Esophagus (tissue), 2 donors: Measurements from ENCODE around the gene PLEKHG2. TPM values are rescaled to one million over a fixed set of nuclear protein-coding genes. Genes with fewer than 3 reads are reported as not detected.

ENCODE experiments used
- H3K27ac ChIP-seq, 2 donors: one replicate each; pipeline ENCODE4 v1.5.1; 2013; ENCODE audit warnings: low read depth in 2 of 2, mild to moderate bottlenecking in 2 of 2, inconsistent platforms in 1 of 2, low read length in 1 of 2, moderate library complexity in 1 of 2
- H3K27me3 ChIP-seq, 2 donors: one replicate each; pipeline ENCODE4 v1.6.1; 2013; ENCODE audit warnings: low read length in 2 of 2, control low read depth in 1 of 2, mild to moderate bottlenecking in 1 of 2; ENCODE audit not compliant: insufficient read depth in 2 of 2, control insufficient read depth in 1 of 2
- H3K36me3 ChIP-seq, 2 donors: one replicate each; pipeline ENCODE4 v1.6.1; 2013; ENCODE audit warnings: low read length in 1 of 2; ENCODE audit not compliant: control insufficient read depth in 2 of 2, insufficient read depth in 2 of 2
- H3K4me1 ChIP-seq, 2 donors: one replicate each; pipeline ENCODE4 v1.6.1; 2013; ENCODE audit warnings: low read length in 1 of 2; ENCODE audit not compliant: control insufficient read depth in 2 of 2, insufficient read depth in 2 of 2
- H3K4me3 ChIP-seq, 2 donors: one replicate each; pipeline ENCODE4 v1.5.1; 2013; ENCODE audit warnings: low read length in 2 of 2, mild to moderate bottlenecking in 2 of 2, low read depth in 1 of 2, moderate library complexity in 1 of 2
- H3K9me3 ChIP-seq, 2 donors: one replicate each; pipeline ENCODE4 v1.6.1; 2013; ENCODE audit warnings: mild to moderate bottlenecking in 2 of 2, low read depth in 1 of 2, low read length in 1 of 2, moderate library complexity in 1 of 2; ENCODE audit not compliant: control insufficient read depth in 2 of 2, insufficient read depth in 1 of 2
- WGBS, 2 donors: extraction: QIAGEN DNeasy Blood & Tissue Kit; methylation state at CpG; one replicate each; pipeline ENCODE4 v1.1.7; 2013; 5-methylcytosine and 5-hydroxymethylcytosine counted together
- polyA plus RNA-seq, 2 donors: library from polyadenylated mRNA; stranded (reverse); fragments of 200-250 nt; gene quantifications; one replicate each; pipeline ENCODE4 v1.2.3, GENCODE V29; 2013
- donor health status: healthy with polysubstance abuse.
- donor health status: Bipolar disorder and iron deficiency.

PLEKHG2 gene
- polyA plus RNA-seq, 2 donors: 3.8 to 9.2 TPM

- H3K4me3 ChIP-seq: no peak overlapping the region
- no peaks in the 10 kb centered on the region for H3K9me3 ChIP-seq
- H3K36me3 ChIP-seq: peaks cover 0 to 4% of the 10 kb centered on the region in 2 donors
- WGBS, 2 donors: 94 to 95% methylated on average over 4 of the region's 4 CpGs
- H3K4me1 ChIP-seq: peaks cover 5 to 29% of the 10 kb centered on the region in 2 donors
- H3K27ac ChIP-seq: peak overlapping the region in 1 of 2 donors; percentile 78
- H3K27me3 ChIP-seq: no peaks in the 10 kb centered on the region
These were observed 12.8 kb upstream of the PLEKHG2 start for GRCh38 chr19:39399668-39400050.

DNA sequence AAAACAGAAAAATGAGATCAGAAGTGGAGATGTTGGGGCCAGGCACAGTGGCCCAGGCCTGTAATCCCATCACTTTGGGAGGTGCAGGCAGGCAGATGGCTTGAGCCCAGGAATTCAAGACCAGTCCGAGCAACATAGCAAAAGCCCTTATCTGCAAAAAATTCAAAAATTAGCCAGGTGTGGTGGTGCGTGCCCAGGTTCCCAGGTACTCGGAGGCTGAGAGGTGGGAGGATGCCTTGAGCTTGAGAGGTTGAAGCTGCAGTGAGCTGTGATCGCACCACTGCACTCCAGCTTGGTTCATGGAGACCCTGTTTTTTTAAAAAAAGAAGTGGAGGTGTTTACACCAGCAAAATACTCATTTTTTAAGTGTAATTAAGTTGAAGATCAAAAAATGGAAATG, 12.4 kb upstream of the PLEKHG2 start:
- H3K27me3 ChIP-seq: no peaks in the 10 kb centered on the region
- H3K27ac ChIP-seq: peak overlapping the region in 1 of 2 donors; percentile 78
- H3K4me3 ChIP-seq: no peak overlapping the region
- no peaks in the 10 kb centered on the region for H3K9me3 ChIP-seq
- 83 to 84% methylated on average over 4 of the region's 4 CpGs for WGBS, 2 donors
- H3K36me3 ChIP-seq: peaks cover 0 to 4% of the 10 kb centered on the region in 2 donors
- H3K4me1 ChIP-seq: peaks cover 5 to 29% of the 10 kb centered on the region in 2 donors

GRCh38 chr19:39401070-39401548, 11.4 kb upstream of the PLEKHG2 start:
- WGBS, 2 donors: 33 to 54% methylated on average over 4 of the region's 4 CpGs
- H3K9me3 ChIP-seq: no peaks in the 10 kb centered on the region
- H3K4me1 ChIP-seq: peaks cover 5 to 29% of the 10 kb centered on the region in 2 donors
- no peaks in the 10 kb centered on the region for H3K27me3 ChIP-seq
- no peak overlapping the region for H3K4me3 ChIP-seq
- peaks cover 0 to 4% of the 10 kb centered on the region in 2 donors for H3K36me3 ChIP-seq
- peak overlapping the region; percentile 97 to 100 for H3K27ac ChIP-seq

- no peaks in the 10 kb centered on the region for H3K27me3 ChIP-seq
- no peaks in the 10 kb centered on the region for H3K9me3 ChIP-seq
- H3K27ac ChIP-seq: peak overlapping the region; percentile 97 to 100
- 40 to 44% methylated on average over 25 of the region's 25 CpGs for WGBS, 2 donors
- peaks cover 0 to 4% of the 10 kb centered on the region in 2 donors for H3K36me3 ChIP-seq
- peak overlapping the region in 1 of 2 donors; percentile 47 for H3K4me3 ChIP-seq
- peaks cover 5 to 29% of the 10 kb centered on the region in 2 donors for H3K4me1 ChIP-seq
These were observed 10.7 kb upstream of the PLEKHG2 start for GRCh38 chr19:39401549-39402345.

DNA sequence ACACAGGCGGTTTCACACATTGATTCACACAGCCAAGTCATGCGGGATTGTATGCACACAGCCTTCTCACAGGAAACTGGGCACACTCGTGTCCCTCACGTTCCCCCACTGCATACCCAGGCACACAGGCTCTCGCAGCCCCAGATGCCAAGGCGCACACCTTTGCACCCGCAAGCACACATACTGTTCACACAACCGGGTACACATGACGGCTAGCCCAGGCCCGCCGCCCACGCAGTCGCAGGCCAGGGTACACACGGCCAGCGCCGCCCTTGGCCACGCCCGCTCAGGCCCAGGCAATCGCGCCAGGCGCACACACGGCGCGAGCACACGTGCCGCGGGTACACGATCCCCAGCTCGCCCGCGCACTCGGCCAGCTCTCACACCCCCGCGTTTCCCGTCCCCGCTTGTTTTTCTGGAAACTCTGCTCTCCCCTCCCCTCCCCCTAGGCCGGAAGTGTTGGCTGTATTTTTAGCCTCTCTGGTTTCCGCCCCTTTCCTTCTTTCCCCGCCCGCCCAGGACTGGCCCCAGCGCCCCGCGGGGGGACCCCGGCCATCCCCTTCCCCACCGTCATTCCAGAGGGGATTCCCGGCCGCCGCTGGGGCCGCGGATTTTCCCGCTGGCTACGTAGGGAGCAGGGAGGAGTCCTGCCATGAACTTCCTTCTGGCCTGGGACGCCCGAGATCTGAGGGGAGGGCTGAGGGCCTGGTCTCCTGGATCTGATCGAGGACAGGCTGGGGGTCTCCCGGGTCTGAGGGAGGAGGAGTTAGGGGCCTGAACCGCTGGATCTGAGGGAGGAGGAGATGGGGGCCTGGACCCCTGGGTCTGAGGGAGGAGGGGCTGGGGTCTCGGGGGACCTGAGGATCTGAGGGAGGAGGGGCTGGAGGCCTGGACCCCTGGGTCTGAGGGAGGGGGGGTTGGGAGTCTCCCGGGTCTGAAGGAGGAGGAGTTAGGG, 9.8 kb upstream of the PLEKHG2 start:
- peaks cover 5 to 26% of the 10 kb centered on the region in 2 donors for H3K4me1 ChIP-seq
- 1 to 2% methylated on average over 56 to 59 of the region's 59 CpGs for WGBS, 2 donors
- H3K27ac ChIP-seq: peak overlapping the region; percentile 97 to 100
- H3K27me3 ChIP-seq: no peaks in the 10 kb centered on the region
- H3K4me3 ChIP-seq: peak overlapping the region; percentile 43 to 47
- peaks cover under 1 to 4% of the 10 kb centered on the region in 2 donors for H3K36me3 ChIP-seq
- H3K9me3 ChIP-seq: no peaks in the 10 kb centered on the region

- Histone ChIP-seq H3K27ac (peak overlapping the region; percentile 97 to 100), H3K27me3 (no peaks in the 10 kb centered on the region), H3K36me3 (peaks cover 7 to 14% of the 10 kb centered on the region in 2 donors), H3K4me1 (peaks cover 2 to 17% of the 10 kb centered on the region in 2 donors), H3K9me3 (no peaks in the 10 kb centered on the region), H3K4me3 (peak overlapping the region; percentile 43 to 47)
- WGBS, 2 donors: 1 to 5% methylated on average over 43 of the region's 43 CpGs
These were observed 8.8 kb upstream of the PLEKHG2 start for GRCh38 chr19:39403331-39404312.

- Histone ChIP-seq H3K4me1 (peaks cover 0 to 13% of the 10 kb centered on the region in 2 donors), H3K27ac (peak overlapping the region; percentile 99 to 100), H3K9me3 (no peaks in the 10 kb centered on the region), H3K4me3 (peak overlapping the region; percentile 15 to 94), H3K27me3 (no peaks in the 10 kb centered on the region), H3K36me3 (peaks cover 7 to 11% of the 10 kb centered on the region in 2 donors)
- WGBS, 2 donors: 82 to 88% methylated on average over 17 of the region's 17 CpGs
These were observed 7.1 kb upstream of the PLEKHG2 start for GRCh38 chr19:39405261-39405957.

DNA sequence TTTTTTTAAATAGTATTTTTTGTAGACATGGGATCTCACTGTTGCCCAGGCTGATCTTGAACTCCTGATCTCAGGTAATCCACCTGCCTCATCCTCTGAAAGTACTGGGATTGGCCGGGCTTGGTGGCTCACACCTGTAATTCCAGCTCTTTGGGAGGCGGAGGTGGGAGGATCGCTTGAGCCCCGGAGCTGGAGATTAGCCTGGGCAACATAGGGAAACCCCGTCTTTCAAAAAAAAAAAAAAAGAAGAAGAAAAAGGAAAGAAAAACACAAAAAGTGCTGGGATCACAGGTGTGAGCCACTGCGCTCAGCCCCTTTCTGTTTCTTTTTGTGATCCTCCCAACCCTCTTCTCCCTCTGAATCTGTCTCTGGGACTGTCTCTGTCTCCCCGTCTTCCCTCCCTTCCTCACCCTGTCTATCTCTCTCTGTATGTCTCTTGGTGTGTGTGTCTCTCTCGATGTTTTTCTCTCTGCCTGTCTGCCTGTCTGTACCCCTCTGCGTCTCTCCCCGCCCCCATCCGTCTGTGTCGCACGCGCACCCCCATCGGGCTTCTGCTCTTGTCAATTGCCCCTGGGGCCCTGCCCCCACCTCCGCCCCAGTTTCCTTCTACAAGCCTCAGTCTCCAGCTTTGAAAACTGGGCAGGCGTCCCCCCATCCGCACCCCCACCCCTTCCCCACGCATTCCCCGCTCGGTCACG, 6.4 kb upstream of the PLEKHG2 start:
- Histone ChIP-seq H3K4me1 (peaks cover 0 to 17% of the 10 kb centered on the region in 2 donors), H3K4me3 (peak overlapping the region; percentile 52 to 94), H3K27me3 (no peaks in the 10 kb centered on the region), H3K9me3 (no peaks in the 10 kb centered on the region), H3K36me3 (peaks cover 7 to 11% of the 10 kb centered on the region in 2 donors), H3K27ac (peak overlapping the region; percentile 99 to 100)
- 9 to 10% methylated on average over 22 of the region's 22 CpGs for WGBS, 2 donors
